Astrocyte of the cerebellum (primary cell): ENCODE measurements around the gene CDK19.
A peak's percentile ranks its signal among the peaks of the same experiment; 100 is the strongest.

ENCODE experiments used
- DNase-seq: peaks from one replicate; pipeline ENCODE4 v3.0.0-alpha.2; 2011; ENCODE audit warnings: low read depth
- H3K4me3 ChIP-seq: 2 replicates; pipeline ENCODE4 v1.5.1; 2011; ENCODE audit warnings: mild to moderate bottlenecking, low read depth, low read length, moderate library complexity
- CTCF ChIP-seq: IDR thresholded peaks from 2 replicates; pipeline ENCODE4 v1.5.1; 2012; ENCODE audit warnings: low read length, low read depth, moderate library complexity, mild to moderate bottlenecking; ENCODE audit errors: missing control alignments
- in situ Hi-C: cut with HindIII; loops from 2 replicates; pipeline ENCODE4 v1.10.0; 2017; ENCODE audit warnings: low sequenced_read_pairs

Gene CDK19

GRCh38 chr6:110620065-110620464, 195.2 kb downstream of the CDK19 start:
- H3K4me3 ChIP-seq: no peak overlapping the region
- TF ChIP-seq CTCF: no peak
- in situ Hi-C loops: no loop called here
- DNase-seq: no peak

GRCh38 chr6:110619275-110619908, 195.9 kb downstream of the CDK19 start:
- no peak overlapping the region for H3K4me3 ChIP-seq
- no peak for DNase-seq
- in situ Hi-C loops: no loop called here
- TF ChIP-seq CTCF: no peak

GRCh38 chr6:110618591-110619267, 196.5 kb downstream of the CDK19 start:
- no peak for DNase-seq

GRCh38 chr6:110617057-110617456, 198.2 kb downstream of the CDK19 start:
- in situ Hi-C loops: no loop called here
- DNase-seq: no peak
- TF ChIP-seq CTCF: no peak
- H3K4me3 ChIP-seq: no peak overlapping the region

More at GRCh38 chr6:110618591-110619267, 196.5 kb downstream of the CDK19 start:
- H3K4me3 ChIP-seq: no peak overlapping the region
- peak; percentile 39 for TF ChIP-seq CTCF
- in situ Hi-C loops: no loop called here

- no peak for TF ChIP-seq CTCF
- in situ Hi-C loops: no loop called here
- H3K4me3 ChIP-seq: no peak overlapping the region
- DNase-seq: no peak
Observed at GRCh38 chr6:110615722-110616121, 199.5 kb downstream of the CDK19 start.

GRCh38 chr6:110614586-110614985, 200.7 kb downstream of the CDK19 start:
- in situ Hi-C loops: no loop called here
- H3K4me3 ChIP-seq: no peak overlapping the region
- TF ChIP-seq CTCF: no peak
- DNase-seq: no peak
